Body of pancreas (tissue), 4 donors: ENCODE data around the gene KLF15.

ENCODE experiments used
- POLR2A ChIP-seq, 3 donors: fragments of 450-650 bp; IDR thresholded peaks; one replicate each; pipeline ENCODE4 v1.6.1; 2016; ENCODE audit warnings: antibody characterized with exemption in 3 of 3, mild to moderate bottlenecking in 2 of 3
- TF ChIP-seq, protein P1 (sequence below), 7 experiments: fragments of 450-650 bp in 4 of 7; fragments of 200-600 bp in 3 of 7; sonication (generic) in 3 of 7; IDR thresholded peaks; one replicate each; pipeline ENCODE4 v1.5.1; 2016 to 2019; ENCODE audit warnings: antibody characterized with exemption in 7 of 7

DNA sequence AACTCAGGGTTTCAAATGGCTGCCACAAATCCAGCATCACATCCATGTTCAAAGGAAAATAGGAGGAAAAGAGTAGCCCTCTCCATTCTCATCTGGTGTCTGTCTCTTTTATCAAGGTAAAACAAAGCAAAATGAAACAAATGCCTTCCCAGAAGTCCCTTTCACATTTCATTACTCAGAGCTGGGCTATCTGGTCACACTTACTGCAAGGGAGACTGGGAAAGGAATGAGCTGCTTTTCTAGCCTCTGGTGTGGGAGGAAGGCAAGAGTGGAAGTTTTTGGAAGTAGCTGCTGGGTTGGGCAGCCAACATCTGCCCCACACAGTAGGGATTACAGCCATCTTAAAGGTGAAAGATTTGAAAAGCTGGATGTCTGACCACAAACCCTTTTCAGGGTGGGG is 51.8 kb downstream of the KLF15 start:
- TF ChIP-seq POLR2A (IDR thresholded peaks at IDR 0.05) = no peak
- TF ChIP-seq, protein P1, sequence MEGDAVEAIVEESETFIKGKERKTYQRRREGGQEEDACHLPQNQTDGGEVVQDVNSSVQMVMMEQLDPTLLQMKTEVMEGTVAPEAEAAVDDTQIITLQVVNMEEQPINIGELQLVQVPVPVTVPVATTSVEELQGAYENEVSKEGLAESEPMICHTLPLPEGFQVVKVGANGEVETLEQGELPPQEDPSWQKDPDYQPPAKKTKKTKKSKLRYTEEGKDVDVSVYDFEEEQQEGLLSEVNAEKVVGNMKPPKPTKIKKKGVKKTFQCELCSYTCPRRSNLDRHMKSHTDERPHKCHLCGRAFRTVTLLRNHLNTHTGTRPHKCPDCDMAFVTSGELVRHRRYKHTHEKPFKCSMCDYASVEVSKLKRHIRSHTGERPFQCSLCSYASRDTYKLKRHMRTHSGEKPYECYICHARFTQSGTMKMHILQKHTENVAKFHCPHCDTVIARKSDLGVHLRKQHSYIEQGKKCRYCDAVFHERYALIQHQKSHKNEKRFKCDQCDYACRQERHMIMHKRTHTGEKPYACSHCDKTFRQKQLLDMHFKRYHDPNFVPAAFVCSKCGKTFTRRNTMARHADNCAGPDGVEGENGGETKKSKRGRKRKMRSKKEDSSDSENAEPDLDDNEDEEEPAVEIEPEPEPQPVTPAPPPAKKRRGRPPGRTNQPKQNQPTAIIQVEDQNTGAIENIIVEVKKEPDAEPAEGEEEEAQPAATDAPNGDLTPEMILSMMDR (IDR thresholded peaks at IDR 0.05) = no peak
